Heart left ventricle (tissue), 16 donors: ENCODE data around the gene SEMA5B. TPM values are rescaled to one million over a fixed set of nuclear protein-coding genes. Genes with fewer than 3 reads are reported as not detected.
A peak's percentile ranks its signal among the peaks of the same experiment; 100 is the strongest.

ENCODE experiments used
- ATAC-seq, 4 donors: fragments of 200-7000 bp; cut with Tn5 transposase; one replicate each; pipeline ENCODE4 v1.9.1; 2020 to 2022; ENCODE audit warnings: moderate library complexity in 4 of 4, mild to moderate bottlenecking in 3 of 4, moderate number of reproducible peaks in 1 of 4
- DNase-seq, 5 donors: peaks; one replicate each; pipeline ENCODE4 v3.0.0-alpha.2; 2020
- H3K27ac ChIP-seq, 12 donors: fragments of 200-600 bp; sonication (generic) in 4 of 12; one replicate each; pipeline versions ENCODE4 v1.5.0 to v1.8.0; 2016 to 2022; ENCODE audit warnings: mild to moderate bottlenecking in 2 of 12
- H3K27me3 ChIP-seq, 9 donors: fragments of 200-600 bp; sonication (generic) in 2 of 9; one replicate each; pipeline versions ENCODE4 v1.5.1 to v1.8.0; 2016 to 2022; ENCODE audit warnings: mild to moderate bottlenecking in 3 of 9
- H3K36me3 ChIP-seq, 9 donors: fragments of 200-600 bp; sonication (generic) in 2 of 9; one replicate each; pipeline versions ENCODE4 v1.5.0 to v1.8.0; 2018 to 2022; ENCODE audit warnings: mild to moderate bottlenecking in 2 of 9
- H3K4me1 ChIP-seq, 12 donors: fragments of 200-600 bp; sonication (generic) in 4 of 12; one replicate each; pipeline versions ENCODE4 v1.5.0 to v1.8.0; 2016 to 2022; ENCODE audit warnings: mild to moderate bottlenecking in 3 of 12
- H3K4me3 ChIP-seq, 12 donors: fragments of 200-600 bp; sonication (generic) in 4 of 12; one replicate each; pipeline versions ENCODE4 v1.5.0 to v1.8.0; 2017 to 2022; ENCODE audit warnings: mild to moderate bottlenecking in 9 of 12, moderate library complexity in 4 of 12
- H3K9me3 ChIP-seq, 12 donors: fragments of 200-600 bp; sonication (generic) in 4 of 12; one replicate each; pipeline versions ENCODE4 v1.5.0 to v1.8.0; 2016 to 2022; ENCODE audit warnings: mild to moderate bottlenecking in 1 of 12
- CTCF ChIP-seq, 12 donors: fragments of 200-600 bp; sonication (generic) in 4 of 12; IDR thresholded peaks; one replicate each; pipeline versions ENCODE4 v1.5.0 to v1.8.0; 2018 to 2022; ENCODE audit warnings: antibody characterized with exemption in 12 of 12, mild to moderate bottlenecking in 5 of 12
- POLR2A ChIP-seq, 2 donors: fragments of 450-650 bp; IDR thresholded peaks; one replicate each; pipeline ENCODE4 v1.6.1; 2017; ENCODE audit warnings: antibody characterized with exemption in 2 of 2, mild to moderate bottlenecking in 2 of 2, moderate library complexity in 2 of 2
- WGBS, 4 donors: extraction: QIAGEN DNeasy Blood & Tissue Kit in 2 of 4; methylation state at CpG; one replicate each; pipeline versions ENCODE4 v1.1.5 to v1.1.7; 2013 to 2018; 5-methylcytosine and 5-hydroxymethylcytosine counted together
- intact Hi-C, 10 donors: fragments of 100-400 bp; cut with DNase I; formaldehyde crosslinking; loops; one replicate each; pipeline versions ENCODE4 v1.11.1 to v1.14.2; 2022
- polyA plus RNA-seq, 2 donors: library from polyadenylated mRNA; stranded (reverse); fragments of 200-250 nt; gene quantifications; one replicate each; pipeline ENCODE4 v1.2.3, GENCODE V29; 2013
- total RNA-seq, 9 donors: library from RNA; depleted of rRNA in 2 of 9; stranded (reverse); fragments of >200 nt in 2 of 9; fragmentation: NEBNext Ultra II Directional in 3 of 9; extraction: Animal tissue kit (Norgen Biotek cat#: 25700) in 3 of 9; gene quantifications; one replicate each; pipeline versions ENCODE4 v1.1.0 to v1.2.4, GENCODE V29; 2016 to 2023
- donor health status: ischemic (EF 13 %, LVEDD 7.1; RV severe dilation, severe dysfunction).
- donor health status: healthy with polysubstance abuse.
- donor health status: DM: no; HTN: yes; CAD: no.
- donor health status: DM: no; HTN: no; CAD: no.
- donor health status: ischemic (EF 25% LVEDD 6.9; RV normal size, moderate dysfunction).
- donor health status: ischemic (EF 25% LVEDD 5.7; RV mildly dilated, moderate dysfunction).
- donor health status: healthy.
- donor health status: DM: yes; HTN: yes; CAD: no.
- donor health status: ischemic (EF 35%, LVEDD 5.7; RV mildly dilated, moderate dysfunction).
- donor health status: nonischemic (EF 11% LVEDD 7.7; RV severe dilation, severe dysfunction).
- donor health status: DM: yes; HTN: yes; CAD: no.
- donor health status: PGD.
- donor health status: ischemic (EF 29% LVEDD 5.4; RV normal size, mild dysfunction).
- donor health status: nonischemic (EF 23%, LVEDD 6.1; RV moderate dilation, normal function).

Gene SEMA5B
- total and polyA plus RNA-seq, 11 donors = 2.2 to 16.7 (median 7.0) TPM

- Histone ChIP-seq H3K4me3 (no peak overlapping the region), H3K4me1 (peaks cover 0 to 1% (median 0%) of the 10 kb centered on the region in 12 donors), H3K9me3 (no peaks in the 10 kb centered on the region), H3K27me3 (no peaks in the 10 kb centered on the region), H3K27ac (no peak overlapping the region), H3K36me3 (no peaks in the 10 kb centered on the region)
- DNase-seq (no peak), ATAC-seq (no peak)
- TF ChIP-seq POLR2A (IDR thresholded peaks at IDR 0.05) (no peak), CTCF (IDR thresholded peaks at IDR 0.05) (no peak)
- intact Hi-C loops = loop anchor here in 1 of 10 donors (10.0 kb wide), 1 partner anchor 195 kb away; no protein-coding TSS in a partner anchor
Measured at GRCh38 chr3:123060054-123060453, 32.5 kb upstream of the SEMA5B start.

GRCh38 chr3:123058505-123058904 lies 30.9 kb upstream of the SEMA5B start:
- WGBS, 4 donors = 87 to 97% (median 97%) methylated on average over 5 of the region's 5 CpGs
- intact Hi-C loops = no loop called here
- Histone ChIP-seq H3K4me3 (no peak overlapping the region), H3K4me1 (peaks cover 0 to 6% (median 0%) of the 10 kb centered on the region in 12 donors), H3K27me3 (no peaks in the 10 kb centered on the region), H3K36me3 (no peaks in the 10 kb centered on the region), H3K9me3 (no peaks in the 10 kb centered on the region), H3K27ac (no peak overlapping the region)
- TF ChIP-seq CTCF (IDR thresholded peaks at IDR 0.05) (no peak), POLR2A (IDR thresholded peaks at IDR 0.05) (no peak)
- no peak for DNase-seq
- no peak for ATAC-seq

GRCh38 chr3:123055352-123055751 lies 27.8 kb upstream of the SEMA5B start:
- intact Hi-C loops = no loop called here
- peak overlapping the region in 1 of 12 donors; percentile 18 for H3K27ac ChIP-seq
- ATAC-seq = no peak

DNA sequence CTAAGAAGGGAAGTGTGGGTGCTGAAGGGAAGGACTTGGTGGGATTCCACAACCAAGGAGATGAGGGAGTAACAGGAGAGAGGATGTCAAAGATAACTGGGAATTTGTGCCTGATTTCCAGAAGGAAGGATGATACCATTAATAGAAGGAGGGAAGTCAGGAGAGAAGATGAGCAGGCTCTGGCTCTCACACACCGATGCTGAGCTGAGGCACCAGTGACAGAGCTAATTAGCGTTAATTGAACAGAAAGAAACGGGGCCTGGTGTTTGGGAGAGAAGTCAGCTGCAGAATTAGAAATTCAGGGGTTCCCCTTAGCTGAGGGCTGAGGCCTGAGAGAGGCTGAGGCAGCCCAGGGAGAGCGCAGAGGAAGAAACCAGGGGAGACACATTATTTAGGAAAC lies 27.4 kb upstream of the SEMA5B start:
- intact Hi-C loops = no loop called here
- WGBS, 4 donors = 81 to 88% (median 83%) methylated on average over 4 of the region's 4 CpGs

More at GRCh38 chr3:123055352-123055751, 27.8 kb upstream of the SEMA5B start:
- no peak overlapping the region for H3K4me3 ChIP-seq
- no peak for DNase-seq
- H3K4me1 ChIP-seq = peaks cover 0 to 6% (median 0%) of the 10 kb centered on the region in 12 donors
- H3K27me3 ChIP-seq = no peaks in the 10 kb centered on the region
- no peak for TF ChIP-seq POLR2A (IDR thresholded peaks at IDR 0.05)
- no peak for TF ChIP-seq CTCF (IDR thresholded peaks at IDR 0.05)
- no peaks in the 10 kb centered on the region for H3K36me3 ChIP-seq
- H3K9me3 ChIP-seq = no peaks in the 10 kb centered on the region
- 65 to 76% (median 71%) methylated on average over 5 of the region's 5 CpGs for WGBS, 4 donors

More for the DNA sequence above, 27.4 kb upstream of the SEMA5B start:
- H3K36me3 ChIP-seq = no peaks in the 10 kb centered on the region
- peaks cover 0 to 6% (median 0%) of the 10 kb centered on the region in 12 donors for H3K4me1 ChIP-seq
- no peak for DNase-seq
- H3K4me3 ChIP-seq = no peak overlapping the region
- H3K9me3 ChIP-seq = no peaks in the 10 kb centered on the region
- peak overlapping the region in 1 of 12 donors; percentile 18 for H3K27ac ChIP-seq
- TF ChIP-seq POLR2A (IDR thresholded peaks at IDR 0.05) (no peak), CTCF (IDR thresholded peaks at IDR 0.05) (no peak)
- no peaks in the 10 kb centered on the region for H3K27me3 ChIP-seq
- ATAC-seq = no peak
